H1 (cell line): Measurements from ENCODE around the gene PRPF40B. TPM values are rescaled to one million over a fixed set of nuclear protein-coding genes. Genes with fewer than 3 reads are reported as not detected.

Experiments used
- CTCF ChIA-PET: fragments of 300-600 bp; sonication (Branson Sonifier 250); formaldehyde crosslinking; loops from one replicate; lab custom pipeline; 2021; ENCODE audit not compliant: partially characterized antibody; lab: Charles Lee
- POLR2A ChIA-PET: fragments of 300-600 bp; sonication (Branson Sonifier 250); formaldehyde crosslinking; loops from one replicate; lab custom pipeline; 2021; ENCODE audit warnings: inconsistent platforms; ENCODE audit not compliant: partially characterized antibody; lab: Charles Lee
- DNase-seq, 2 experiments: peaks; one replicate each; pipeline versions ENCODE4 v3.0.0 to v3.0.0-alpha.2; 2010 to 2022; ENCODE audit warnings: low spot score in 2 of 2, low read depth in 1 of 2, mixed read lengths in 1 of 2
- FAIRE-seq: peaks from 2 replicates; lab custom pipeline; 2011; peaks lifted over from hg19 to GRCh38; lab: Jason Lieb, UNC
- H2AFZ ChIP-seq: 2 replicates; pipeline ENCODE4 v1.8.1; 2012; ENCODE audit warnings: low read length, inconsistent platforms
- H2AK5ac ChIP-seq: 2 replicates; pipeline ENCODE4 v1.6.1; 2013; ENCODE audit warnings: low read depth, low read length
- H2BK120ac ChIP-seq: replicated peaks from 2 replicates; pipeline ENCODE3; 2013; ENCODE audit warnings: low read depth, low read length, inconsistent platforms
- H2BK12ac ChIP-seq: 2 replicates; pipeline ENCODE4 v1.6.1; 2013; ENCODE audit warnings: low read depth, low read length
- H2BK15ac ChIP-seq: 2 replicates; pipeline ENCODE4 v1.6.1; 2013; ENCODE audit warnings: low read length
- H2BK20ac ChIP-seq: 2 replicates; pipeline ENCODE4 v1.6.1; 2013; ENCODE audit warnings: low read length
- H2BK5ac ChIP-seq: 2 replicates; pipeline ENCODE4 v1.6.1; 2013; ENCODE audit warnings: low read depth, low read length
- H3K14ac ChIP-seq: 2 replicates; pipeline ENCODE4 v1.6.1; 2013; ENCODE audit warnings: inconsistent platforms; ENCODE audit not compliant: insufficient read length
- H3K18ac ChIP-seq: 2 replicates; pipeline ENCODE4 v1.6.1; 2013; ENCODE audit warnings: low read length; ENCODE audit errors: extremely low read depth
- H3K23ac ChIP-seq: 2 replicates; pipeline ENCODE4 v1.6.1; 2013; ENCODE audit warnings: inconsistent platforms; ENCODE audit not compliant: insufficient read length
- H3K23me2 ChIP-seq: 2 replicates; pipeline ENCODE4 v1.6.1; 2013; ENCODE audit warnings: low read depth, low read length
- H3K27ac ChIP-seq: 2 replicates; pipeline ENCODE4 v1.6.1; 2011; ENCODE audit warnings: low read depth, low read length, inconsistent platforms
- H3K27me3 ChIP-seq, 4 experiments: replicated peaks in 1 of 4; 1 replicate in 1 of 4; 2 replicates in 3 of 4; pipeline versions ENCODE4 v1.6.1 to v1.8.1; 2011 to 2013; ENCODE audit warnings: low read length in 3 of 4, mild to moderate bottlenecking in 3 of 4, inconsistent platforms in 2 of 4, mixed read lengths in 2 of 4, moderate library complexity in 1 of 4; ENCODE audit not compliant: control insufficient read depth in 3 of 4, insufficient read depth in 3 of 4; ENCODE audit errors: extremely low read depth in 1 of 4
- H3K36me3 ChIP-seq, 4 experiments: 2 replicates each; pipeline versions ENCODE4 v1.6.1 to v1.8.1; 2011 to 2013; ENCODE audit warnings: mild to moderate bottlenecking in 4 of 4, low read length in 3 of 4, moderate library complexity in 2 of 4, control low read depth in 1 of 4, inconsistent platforms in 1 of 4; ENCODE audit not compliant: insufficient read depth in 4 of 4, control insufficient read depth in 2 of 4
- H3K4ac ChIP-seq: replicated peaks from 2 replicates; pipeline ENCODE3; 2013; ENCODE audit warnings: low read length, low read depth, mixed read lengths, inconsistent platforms; ENCODE audit not compliant: insufficient read length
- H3K4me1 ChIP-seq, 4 experiments: replicated peaks in 1 of 4; 1 replicate in 1 of 4; 2 replicates in 3 of 4; pipeline versions ENCODE4 v1.6.1 to v1.8.1; 2011 to 2013; ENCODE audit warnings: low read length in 3 of 4, inconsistent platforms in 2 of 4, mixed read lengths in 1 of 4; ENCODE audit not compliant: insufficient read depth in 4 of 4, control insufficient read depth in 3 of 4
- H3K4me2 ChIP-seq, 2 experiments: 2 replicates each; pipeline versions ENCODE4 v1.6.1 to v1.8.1; 2011 to 2013; ENCODE audit warnings: low read depth in 2 of 2, low read length in 2 of 2, control low read depth in 1 of 2, inconsistent platforms in 1 of 2, mild to moderate bottlenecking in 1 of 2; ENCODE audit not compliant: insufficient read depth in 1 of 2
- H3K4me3 ChIP-seq, 4 experiments: fragments of 200-600, 300-600 bp in 1 of 4; sonication (generic), shearing (Covaris generic), sonication (Bioruptor Twin) in 1 of 4; 2 replicates each; pipeline versions ENCODE4 v1.5.1 to v1.8.1; 2011 to 2016; ENCODE audit warnings: low read length in 4 of 4, low read depth in 3 of 4, control low read depth in 2 of 4, inconsistent platforms in 2 of 4, mild to moderate bottlenecking in 2 of 4, mixed read lengths in 1 of 4, moderate library complexity in 1 of 4; ENCODE audit not compliant: insufficient read depth in 2 of 4; ENCODE audit errors: extremely low read depth in 1 of 4
- H3K56ac ChIP-seq: replicated peaks from 2 replicates; pipeline ENCODE3; 2013; ENCODE audit warnings: low read depth, mild to moderate bottlenecking, mixed read lengths, low read length, inconsistent platforms; ENCODE audit not compliant: insufficient read length
- H3K79me1 ChIP-seq: 2 replicates; pipeline ENCODE4 v1.6.1; 2013; ENCODE audit warnings: low read depth, low read length, control low read depth
- H3K79me2 ChIP-seq, 2 experiments: 2 replicates each; pipeline versions ENCODE4 v1.6.1 to v1.8.1; 2012 to 2013; ENCODE audit warnings: low read length in 2 of 2, mild to moderate bottlenecking in 2 of 2, inconsistent platforms in 1 of 2; ENCODE audit not compliant: insufficient read depth in 2 of 2, control insufficient read depth in 1 of 2
- H3K9ac ChIP-seq, 4 experiments: replicated peaks in 1 of 4; 1 replicate in 1 of 4; 2 replicates in 3 of 4; pipeline versions ENCODE4 v1.6.1 to v1.8.1; 2011 to 2013; ENCODE audit warnings: low read depth in 3 of 4, low read length in 3 of 4, control low read depth in 2 of 4, mild to moderate bottlenecking in 2 of 4, moderate library complexity in 2 of 4, inconsistent platforms in 1 of 4; ENCODE audit errors: extremely low read depth in 1 of 4
- H3K9me3 ChIP-seq, 2 experiments: 2 replicates each; pipeline versions ENCODE4 v1.6.1 to v1.8.1; 2012 to 2013; ENCODE audit warnings: mild to moderate bottlenecking in 2 of 2, moderate library complexity in 2 of 2, control low read depth in 1 of 2, inconsistent platforms in 1 of 2, low read depth in 1 of 2, low read length in 1 of 2, mixed read lengths in 1 of 2; ENCODE audit not compliant: insufficient read depth in 2 of 2
- H4K20me1 ChIP-seq, 2 experiments: replicated peaks in 1 of 2; 2 replicates each; pipeline versions ENCODE3 to v1.8.1; 2011 to 2013; ENCODE audit warnings: inconsistent platforms in 2 of 2, low read length in 2 of 2, mild to moderate bottlenecking in 1 of 2; ENCODE audit not compliant: insufficient read depth in 2 of 2, control insufficient read depth in 1 of 2
- H4K5ac ChIP-seq: 2 replicates; pipeline ENCODE4 v1.6.1; 2013; ENCODE audit warnings: low read length, low read depth, mixed read lengths, inconsistent platforms; ENCODE audit not compliant: insufficient read length
- H4K8ac ChIP-seq: 2 replicates; pipeline ENCODE4 v1.8.0; 2013; ENCODE audit warnings: mild to moderate bottlenecking, moderate library complexity, low read length, inconsistent platforms; ENCODE audit not compliant: insufficient read depth; ENCODE audit errors: extremely low read depth
- H4K91ac ChIP-seq: replicated peaks from 2 replicates; pipeline ENCODE3; 2013; ENCODE audit warnings: low read length, mixed read lengths, inconsistent platforms; ENCODE audit not compliant: insufficient read length
- ATF3 ChIP-seq: IDR thresholded peaks from 2 replicates; pipeline ENCODE4 v1.6.1; 2011; ENCODE audit warnings: low read depth, mild to moderate bottlenecking, low read length; ENCODE audit not compliant: insufficient read depth
- CBX8 ChIP-seq: fragments of 300-800, 300-1000 bp; sonication (generic); IDR thresholded peaks from 2 replicates; pipeline ENCODE4 v1.7.1; 2016; ENCODE audit warnings: low read depth, low read length, borderline replicate concordance
- EGR1 ChIP-seq: IDR thresholded peaks from 2 replicates; pipeline ENCODE4 v1.6.1; 2011; ENCODE audit warnings: low read depth, low read length, borderline replicate concordance
- EP300 ChIP-seq, 2 experiments: IDR thresholded peaks; 1 replicate in 1 of 2; 2 replicates in 1 of 2; pipeline ENCODE4 v1.6.1; 2011 to 2012; ENCODE audit warnings: low read depth in 2 of 2, low read length in 2 of 2, mild to moderate bottlenecking in 2 of 2, borderline replicate concordance in 1 of 2, inconsistent platforms in 1 of 2, moderate library complexity in 1 of 2
- HDAC2 ChIP-seq, 2 experiments: fragments of 300-600 bp in 1 of 2; sonication (generic) in 1 of 2; IDR thresholded peaks; 2 replicates each; pipeline ENCODE4 v1.6.1; 2011 to 2012; ENCODE audit warnings: low read depth in 2 of 2, low read length in 2 of 2, mild to moderate bottlenecking in 2 of 2, moderate library complexity in 2 of 2, borderline replicate concordance in 1 of 2, inconsistent platforms in 1 of 2
- PHF8 ChIP-seq: fragments of 200-600 bp; sonication (generic); conservative IDR thresholded peaks from 2 replicates; pipeline ENCODE4 v1.7.1; 2012; ENCODE audit warnings: low read depth, mild to moderate bottlenecking, inconsistent platforms, low read length, moderate library complexity
- SUZ12 ChIP-seq: fragments of 200-600 bp; sonication (generic); IDR thresholded peaks from 2 replicates; pipeline ENCODE4 v1.6.1; 2012; ENCODE audit warnings: mild to moderate bottlenecking, inconsistent platforms, low read length, moderate library complexity, mixed read lengths
- USF2 ChIP-seq: IDR thresholded peaks from 2 replicates; pipeline ENCODE4 v1.6.1; 2011; ENCODE audit warnings: low read length, improper control_type of control experiment
- WGBS, 2 experiments: shearing (Covaris generic) in 1 of 2; methylation state at CpG; one replicate each; pipeline versions ENCODE4 v1.1.6 to v1.1.7; 2013 to 2015; ENCODE audit warnings: low lambda C conversion rate in 2 of 2, mixed read lengths in 2 of 2, inconsistent platforms in 1 of 2, low coverage in 1 of 2, missing lambda C conversion rate in 1 of 2; ENCODE audit not compliant: insufficient replicate concordance in 2 of 2, insufficient coverage in 1 of 2, insufficient read length in 1 of 2; ENCODE audit errors: extremely low coverage in 1 of 2, missing lambda C conversion rate in 1 of 2; 5-methylcytosine and 5-hydroxymethylcytosine counted together
- polyA plus RNA-seq, 7 experiments: library from polyadenylated mRNA; depleted of rRNA in 3 of 7; stranded (reverse) in 5 of 7; unstranded in 2 of 7; fragments of >200 nt in 5 of 7; fragments of 200-250 nt in 2 of 7; gene quantifications; 1 replicate in 5 of 7; 2 replicates in 1 of 7; 4 replicates in 1 of 7; pipeline versions ENCODE4 v1.2.1 to v1.2.3, GENCODE V29; 2011 to 2013; ENCODE audit warnings: missing spikeins in 2 of 7, mixed read lengths in 2 of 7
- total RNA-seq: library from RNA; stranded (reverse); fragmentation: NEBNext Ultra II Directional; extraction: Animal tissue kit (Norgen Biotek cat#: 25700); gene quantifications from 2 replicates; pipeline ENCODE4 v1.2.1, GENCODE V29; 2021

The PRPF40B gene
- total and polyA plus RNA-seq, 2 of the 8 experiments (the other 6 are each of a cell fraction or from before 2014, with no cell fraction given) = 14.4 to 24.4 TPM

- H3K23ac ChIP-seq = no peak overlapping the region
- DNase-seq (no peak), FAIRE-seq (no peak)
- no peak overlapping the region for H3K56ac ChIP-seq
- no peak overlapping the region for H3K4me2 ChIP-seq
- H2BK15ac ChIP-seq = no peak overlapping the region
- no peaks in the 10 kb centered on the region for H3K36me3 ChIP-seq
- 0 out of 2 replicates have a peak overlapping the region, but pooled peaks have one; percentile 14 for H2BK5ac ChIP-seq
- H3K4me1 ChIP-seq = peaks cover 4 to 28% (median 19%) of the 10 kb centered on the region in 4 experiments
- H3K9me3 ChIP-seq = no peaks in the 10 kb centered on the region
- no peak overlapping the region for H4K91ac ChIP-seq
- H2BK12ac ChIP-seq = 0 out of 2 replicates have a peak overlapping the region, but pooled peaks have one; percentile 0
- no peak overlapping the region for H3K27ac ChIP-seq
- TF ChIP-seq ATF3 (no peak), EP300 (IDR thresholded peaks at IDR 0.05; ENCODE audit: borderline replicate concordance in 1 of 2, low read depth in 2 of 2, low read length in 2 of 2) (no peak), HDAC2 (IDR thresholded peaks at IDR 0.05; ENCODE audit: borderline replicate concordance in 1 of 2, low read depth in 2 of 2, low read length in 2 of 2) (no peak), EGR1 (no peak), USF2 (no peak), CBX8 (no peak), PHF8 (no peak), SUZ12 (no peak)
- TF ChIP-seq, all 59 proteins: peak for 0
- H3K18ac ChIP-seq = no peak overlapping the region
- H2BK120ac ChIP-seq = no peak overlapping the region
- no peaks in the 10 kb centered on the region for H3K27me3 ChIP-seq
- H3K4ac ChIP-seq = no peak overlapping the region
- H3K14ac ChIP-seq = no peak overlapping the region
- H2AFZ ChIP-seq = no peak overlapping the region
- H3K4me3 ChIP-seq = no peak overlapping the region
- H3K79me1 ChIP-seq = peaks cover 4% of the 10 kb centered on the region; the same call in 1 of the 2 replicates
- POLR2A ChIA-PET = interaction anchor here (1.2 to 6.4 kb wide), 3 partner anchors 13 to 47 kb away, joined by 5 to 35 read pairs (median 19); partner anchors contain the start of gene TMBIM6
- no peak overlapping the region for H2BK20ac ChIP-seq
- 0 out of 2 replicates have a peak overlapping the region, but pooled peaks have one; percentile 2 for H2AK5ac ChIP-seq
- 89% methylated on average over 8 of the region's 8 CpGs; no CpG with 5 or more reads in 1 of the 2 experiments for WGBS, 2 experiments
- CTCF ChIA-PET = interaction anchor here (0.6 to 8.6 kb wide), 5 partner anchors 10 to 387 kb away, joined by 3 to 71 read pairs (median 3); partner anchors contain the start of gene FMNL3
- no peak overlapping the region for H4K8ac ChIP-seq
- peaks cover 2% of the 10 kb centered on the region for H3K23me2 ChIP-seq
- H3K9ac ChIP-seq = no peak overlapping the region
- no peak overlapping the region for H4K5ac ChIP-seq
- H4K20me1 ChIP-seq = no peaks in the 10 kb centered on the region
- peaks cover 0 to 68% of the 10 kb centered on the region in 2 experiments; a peak in 3 of 4 replicates for H3K79me2 ChIP-seq
These were observed 70.6 kb downstream of the PRPF40B start for GRCh38 chr12:49693931-49694444.
